CMK (cell line): ENCODE measurements around the gene COG8.

Source experiments
- DNase-seq: peaks from one replicate; pipeline ENCODE4 v3.0.0-alpha.2; 2010; ENCODE audit warnings: low read depth

COG8 gene

GRCh38 chr16:69346683-69347082, 7.3 kb upstream of the COG8 start:
- DNase-seq = no peak

- DNase-seq = no peak
Observed at GRCh38 chr16:69345923-69346322, 6.6 kb upstream of the COG8 start.

GRCh38 chr16:69344171-69344570, 4.8 kb upstream of the COG8 start:
- DNase-seq = no peak

- DNase-seq = no peak
Observed at GRCh38 chr16:69340095-69340644, 806 bp upstream of the COG8 start.

GRCh38 chr16:69338557-69339288, 641 bp downstream of the COG8 start:
- no peak for DNase-seq

GRCh38 chr16:69334696-69335095, 4.7 kb downstream of the COG8 start:
- no peak for DNase-seq

- peak; percentile 85 for DNase-seq
Observed at GRCh38 chr16:69330286-69331109, 8.9 kb downstream of the COG8 start, which contains the start of gene PDF. TSS of gene PDF (minus strand) at chr16:69330588. CDS start at chr16:69330570, 18 bp downstream.

GRCh38 chr16:69329369-69330285, 9.7 kb downstream of the COG8 start:
- DNase-seq = no peak

- no peak for DNase-seq
Observed at GRCh38 chr16:69328854-69329316, 10.5 kb downstream of the COG8 start.

GRCh38 chr16:69327585-69328310, 11.6 kb downstream of the COG8 start:
- no peak for DNase-seq

GRCh38 chr16:69326172-69326873, 13.0 kb downstream of the COG8 start:
- DNase-seq = no peak

- no peak for DNase-seq
Observed at GRCh38 chr16:69325784-69326171, 13.6 kb downstream of the COG8 start.

- no peak for DNase-seq
Observed at GRCh38 chr16:69324585-69325253, 14.6 kb downstream of the COG8 start.

GRCh38 chr16:69324013-69324531, 15.3 kb downstream of the COG8 start:
- DNase-seq = no peak

GRCh38 chr16:69323415-69323814, 15.9 kb downstream of the COG8 start:
- no peak for DNase-seq

GRCh38 chr16:69322343-69322742, 17.0 kb downstream of the COG8 start:
- no peak for DNase-seq

- no peak for DNase-seq
Observed at GRCh38 chr16:69321080-69321479, 18.3 kb downstream of the COG8 start.

GRCh38 chr16:69320740-69321073, 18.7 kb downstream of the COG8 start:
- DNase-seq = no peak

GRCh38 chr16:69319826-69320739, 19.3 kb downstream of the COG8 start:
- no peak for DNase-seq
